Right renal cortex interstitium (tissue), 3 donors: ENCODE results near the gene SPSB3. TPM values are rescaled to one million over a fixed set of nuclear protein-coding genes. Genes with fewer than 3 reads are reported as not detected.

ENCODE experiments used
- DNase-seq, 3 donors: peaks; one replicate each; pipeline ENCODE4 v3.0.0-alpha.2; 2013; ENCODE audit warnings: low read depth in 3 of 3, low spot score in 2 of 3
- polyA plus RNA-seq, 3 donors: library from polyadenylated mRNA; unstranded; fragments of 120-200 nt; gene quantifications; one replicate each; pipeline ENCODE4 v1.2.1, GENCODE V29; 2013; ENCODE audit not compliant: insufficient read length in 3 of 3

SPSB3 gene
- polyA plus RNA-seq, 3 donors, result 30.8 to 35.7 (median 32.5) TPM

DNA sequence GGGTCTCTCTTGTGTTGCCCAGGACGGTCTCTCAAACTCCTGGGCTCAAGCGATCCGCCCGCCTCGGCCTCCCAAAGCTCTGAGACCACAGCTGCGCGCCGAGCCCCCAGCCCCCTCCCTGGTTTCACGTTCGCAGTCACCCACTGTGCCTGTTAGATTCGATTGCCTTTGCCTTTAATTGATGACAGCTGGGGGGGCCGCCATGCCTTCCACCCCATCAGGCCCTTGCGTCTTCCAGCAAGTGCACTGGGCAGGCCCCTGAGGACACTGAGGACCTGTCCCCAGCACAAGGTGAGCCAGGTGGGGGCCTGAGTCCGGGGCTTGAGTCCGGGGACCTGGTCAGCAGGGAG is 7.9 kb upstream of the SPSB3 start:
- DNase-seq, result no peak

- no peak for DNase-seq
Observed at GRCh38 chr16:1789643-1790045, 7.3 kb upstream of the SPSB3 start.

- no peak for DNase-seq
Observed at GRCh38 chr16:1788708-1789100, 6.3 kb upstream of the SPSB3 start.

DNA sequence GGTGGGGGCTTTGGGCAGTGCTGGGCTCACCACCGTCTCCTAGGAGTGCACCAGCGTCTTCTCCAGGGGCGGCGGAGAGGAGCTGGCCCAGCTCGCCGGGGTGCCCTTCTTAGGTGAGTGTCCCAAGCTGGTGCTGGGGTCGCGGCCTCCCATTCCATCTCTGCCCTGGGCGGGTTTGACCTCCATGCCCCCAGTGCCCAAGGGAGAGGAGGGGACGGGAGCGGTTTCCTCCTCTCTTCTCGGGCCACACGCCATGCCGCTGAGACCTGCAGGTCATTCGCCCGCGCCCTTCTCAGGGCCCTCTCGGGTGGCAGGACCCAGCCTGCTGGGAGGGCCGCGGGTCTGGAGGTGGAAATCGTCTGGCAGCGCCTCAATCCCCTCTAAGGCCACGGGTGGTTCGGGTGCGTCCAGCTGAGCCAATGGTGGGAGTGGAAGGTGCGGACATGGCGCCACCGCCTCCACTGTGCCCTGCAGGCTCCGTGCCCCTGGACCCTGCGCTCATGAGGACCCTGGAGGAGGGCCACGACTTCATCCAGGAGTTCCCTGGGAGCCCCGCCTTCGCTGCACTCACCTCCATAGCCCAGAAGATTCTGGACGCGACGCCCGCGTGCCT is 5.8 kb upstream of the SPSB3 start:
- no peak for DNase-seq

- DNase-seq, result no peak
Observed at GRCh38 chr16:1787322-1788094, 5.1 kb upstream of the SPSB3 start.

GRCh38 chr16:1787056-1787321 is 4.6 kb upstream of the SPSB3 start:
- DNase-seq, result no peak

DNA sequence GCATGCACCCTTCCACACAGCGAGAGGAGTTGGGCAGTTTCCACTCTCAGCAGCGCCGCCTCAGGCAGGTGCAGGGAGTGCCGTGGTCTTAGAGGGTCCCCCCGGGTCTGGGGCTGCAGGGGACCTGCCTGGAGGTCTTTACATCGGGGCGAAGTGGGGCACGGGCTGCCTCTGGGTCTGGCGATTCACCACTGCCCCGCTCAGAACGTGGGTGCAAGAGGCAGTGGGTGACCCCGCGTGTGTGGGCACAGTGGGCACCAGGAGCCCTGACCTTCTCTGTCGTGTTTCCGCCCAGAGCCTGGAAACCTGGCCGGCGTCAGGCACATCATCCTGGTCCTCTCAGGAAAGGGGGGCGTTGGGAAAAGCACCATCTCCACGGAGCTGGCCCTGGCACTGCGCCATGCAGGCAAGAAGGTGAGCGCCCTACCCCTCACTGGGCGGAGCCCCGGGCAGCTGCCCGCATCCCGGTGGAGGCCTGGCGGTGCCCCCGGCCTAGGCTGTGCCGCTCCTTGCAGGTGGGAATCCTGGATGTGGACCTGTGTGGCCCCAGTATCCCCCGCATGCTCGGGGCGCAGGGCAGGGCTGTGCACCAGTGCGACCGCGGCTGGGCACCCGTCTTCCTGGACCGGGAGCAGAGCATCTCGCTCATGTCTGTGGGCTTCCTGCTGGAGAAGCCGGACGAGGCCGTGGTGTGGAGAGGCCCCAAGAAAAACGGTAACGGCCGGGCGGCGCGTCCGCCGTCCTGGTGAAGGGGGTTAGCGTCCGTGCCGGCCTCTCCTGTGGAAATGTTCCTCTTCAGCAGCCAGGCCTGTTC is 4.1 kb upstream of the SPSB3 start:
- no peak for DNase-seq

GRCh38 chr16:1785846-1786170 is 3.4 kb upstream of the SPSB3 start:
- DNase-seq, result no peak

DNA sequence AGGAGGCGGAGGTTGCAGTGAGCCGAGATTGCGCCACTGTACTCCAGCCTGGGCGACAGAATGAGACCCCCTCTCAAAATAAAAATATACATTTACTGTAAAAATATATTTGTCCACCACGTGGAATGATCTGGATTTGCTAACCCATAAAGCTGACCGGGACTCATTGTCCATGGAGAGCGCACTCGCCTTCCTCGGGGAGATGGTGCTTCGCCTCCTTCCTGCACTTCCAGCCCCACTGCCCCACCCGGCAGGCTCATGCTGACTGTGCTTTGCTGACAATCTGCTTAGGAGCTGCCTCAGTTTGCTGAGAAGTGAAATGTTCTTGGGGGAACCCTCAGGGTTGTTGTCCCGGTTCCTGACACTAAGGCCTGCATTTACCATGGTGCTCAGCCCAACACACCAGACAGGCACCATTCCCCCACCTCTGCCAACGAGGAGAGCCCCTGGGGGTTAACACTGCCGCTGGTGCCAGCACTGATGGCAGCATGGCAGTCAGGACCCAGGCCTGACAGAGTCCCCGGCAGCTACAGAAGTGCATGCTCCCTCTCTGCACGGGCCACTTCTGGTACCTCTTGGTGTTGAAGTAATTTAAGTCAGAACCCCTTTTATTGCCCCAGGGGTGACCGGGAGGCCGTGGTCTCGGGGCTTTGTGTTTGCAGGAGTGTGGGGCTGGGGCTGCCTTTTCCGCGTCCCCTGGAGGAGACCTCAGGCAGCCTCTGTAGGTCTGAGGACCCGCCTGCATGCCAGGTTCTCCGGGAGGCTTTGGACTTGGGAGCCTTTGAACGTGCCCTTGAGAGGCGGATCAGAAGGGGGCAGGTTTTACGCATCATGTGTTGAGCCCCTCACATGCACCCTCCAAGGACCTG is 2.8 kb upstream of the SPSB3 start:
- no peak for DNase-seq

GRCh38 chr16:1781758-1782407 is 488 bp downstream of the SPSB3 start:
- DNase-seq, result no peak

GRCh38 chr16:1781254-1781653 is 1.1 kb downstream of the SPSB3 start:
- no peak for DNase-seq

GRCh38 chr16:1780677-1781072 is 1.7 kb downstream of the SPSB3 start:
- DNase-seq, result no peak

- no peak for DNase-seq
Observed at GRCh38 chr16:1779741-1780676, 2.4 kb downstream of the SPSB3 start.

DNA sequence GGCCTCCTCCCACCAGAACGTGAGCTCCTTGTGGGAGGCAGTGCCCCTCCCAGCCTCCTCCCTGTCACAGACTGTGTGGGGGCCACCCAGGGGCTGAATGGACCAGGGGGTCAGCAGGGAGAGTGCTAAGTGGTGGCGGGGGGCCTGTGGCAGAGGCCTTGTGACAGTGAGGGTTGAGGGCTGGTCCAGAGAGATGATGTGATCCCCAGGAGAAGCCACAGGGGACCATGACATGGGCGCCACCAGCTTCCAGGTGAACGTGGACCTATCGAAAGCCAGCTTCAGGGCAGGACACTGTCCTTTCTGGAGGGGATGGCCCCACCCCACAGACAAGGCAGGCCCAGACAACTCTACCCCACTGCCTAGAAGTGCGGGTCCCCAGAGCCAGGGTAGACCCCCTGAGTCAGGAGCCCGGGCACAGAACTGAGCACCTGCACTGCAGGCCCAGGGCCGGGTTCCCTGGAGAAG is 3.1 kb downstream of the SPSB3 start:
- no peak for DNase-seq

DNA sequence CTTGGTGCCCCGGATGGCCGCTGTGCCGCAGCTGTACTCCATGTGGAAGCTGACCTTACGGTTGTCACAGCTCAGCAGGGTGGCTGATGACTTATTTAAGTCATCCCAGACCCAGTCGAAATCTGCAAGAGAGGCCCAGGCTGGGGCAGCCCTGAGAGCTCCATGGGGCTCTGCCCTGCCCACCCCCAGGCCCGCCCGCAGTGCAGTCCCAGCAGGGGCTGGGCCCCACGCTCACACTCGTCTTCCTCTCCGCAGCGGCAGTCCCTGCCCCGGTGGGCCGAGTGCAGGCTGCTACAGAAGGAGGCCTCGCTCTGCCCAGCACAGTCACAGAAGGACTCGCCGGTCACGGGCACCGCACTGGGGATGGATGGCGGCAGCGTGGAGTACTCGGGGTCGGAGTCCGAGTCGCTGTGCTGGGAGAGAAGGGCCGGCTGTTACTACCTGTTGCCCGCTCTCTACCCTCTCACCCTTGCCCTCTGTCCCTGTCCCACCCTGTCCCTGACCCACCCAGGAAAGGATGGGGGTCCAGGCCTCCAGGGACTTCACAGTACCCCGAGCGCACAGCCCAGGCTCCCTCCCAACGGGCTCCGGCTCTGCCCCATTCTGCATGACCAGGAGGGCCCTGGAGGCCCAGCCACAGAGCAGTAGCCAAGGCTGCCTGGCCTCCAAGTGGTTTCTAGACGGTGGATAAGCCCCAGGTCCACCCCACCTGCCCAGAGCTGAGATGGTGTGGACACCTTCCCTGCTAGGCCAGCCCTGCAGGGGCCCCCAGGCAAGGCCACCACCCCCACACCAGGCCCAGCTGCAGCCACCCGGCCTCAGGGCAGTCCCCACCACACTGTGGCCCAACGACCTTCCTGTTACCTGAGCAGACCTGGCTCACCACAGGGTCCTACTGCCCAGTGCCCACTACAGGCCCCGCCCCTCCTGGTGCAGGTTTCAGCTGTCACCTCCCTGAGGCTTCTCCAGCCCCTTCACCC is 3.9 kb downstream of the SPSB3 start:
- no peak for DNase-seq

GRCh38 chr16:1777375-1778199 is 4.8 kb downstream of the SPSB3 start:
- DNase-seq, result no peak

DNA sequence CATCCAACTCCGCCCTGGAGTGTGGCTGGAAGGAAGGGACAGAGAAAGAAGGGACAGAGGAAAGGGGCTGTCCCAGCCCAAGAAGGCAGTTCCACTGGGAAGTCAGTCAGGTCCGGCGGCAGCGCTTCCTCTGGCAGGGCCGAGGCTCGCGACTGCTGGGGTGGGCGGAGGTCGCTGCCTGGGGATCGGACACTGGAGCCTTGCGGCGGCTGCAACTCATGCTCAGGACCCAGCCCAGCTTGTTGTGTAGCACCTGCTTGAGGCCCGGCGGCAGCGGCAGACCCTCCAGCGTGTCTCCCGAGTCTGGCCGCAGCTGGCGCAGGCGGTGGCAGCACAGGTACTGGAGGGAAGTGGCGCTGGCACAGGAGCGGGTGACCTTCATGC is 5.4 kb downstream of the SPSB3 start:
- DNase-seq, result no peak

DNA sequence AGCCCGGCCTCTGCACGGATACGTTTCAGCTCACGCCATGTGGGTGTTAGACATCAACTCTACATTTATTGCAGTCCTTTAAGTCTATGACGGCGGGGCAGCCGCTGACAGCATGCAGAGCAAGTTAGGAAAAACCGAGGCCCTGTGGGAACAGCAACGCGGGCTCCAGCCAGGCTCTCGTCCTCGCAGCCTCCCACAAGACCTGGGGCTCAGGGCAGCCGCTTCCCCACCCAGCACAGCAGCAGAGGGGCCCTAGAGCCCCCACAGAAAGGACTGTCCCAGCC is 5.8 kb downstream of the SPSB3 start:
- no peak for DNase-seq
